Measurements from ENCODE around the gene WNT3. TPM values are rescaled to one million over a fixed set of nuclear protein-coding genes. Genes with fewer than 3 reads are reported as not detected.

WNT3 gene
- total RNA-seq, 1 experiment from 2014 or later: 5.5 TPM

- ChIA-PET RAD21 (ENCODE audit: low non-redundant PET in 1 of 2, low total read pairs in 2 of 2, uncharacterized antibody in 2 of 2, unreplicated experiment in 2 of 2) (no interaction called here), CTCF (no interaction called here), POLR2A (interaction anchor here (0.7 kb wide), 1 partner anchor 8 kb away, joined by 3 read pairs; no protein-coding TSS in a partner anchor)
- intact Hi-C loops (cut with micrococcal nuclease): no loop called here
- H3K27me3 ChIP-seq (ENCODE audit: insufficient read depth, low read length): no peaks in the 10 kb centered on the region
- no peaks in the 10 kb centered on the region for H3K36me3 ChIP-seq (ENCODE audit: control insufficient read depth in 1 of 2, insufficient read depth in 2 of 2, low read length in 2 of 2)
- no peak for ATAC-seq
- no TSS peak for BruUV-seq (replicated peaks)
- no peak for DNase-seq (ENCODE audit: low read depth, low spot score)
- H3K9ac ChIP-seq (ENCODE audit: low read length): no peak overlapping the region
- H3K9me2 ChIP-seq (ENCODE audit: insufficient read depth): no peaks in the 10 kb centered on the region
- H3K9me3 ChIP-seq (ENCODE audit: control insufficient read depth in 1 of 2, insufficient read depth in 1 of 2, low read depth in 1 of 2, low read length in 2 of 2): no peaks in the 10 kb centered on the region
- H3K4me3 ChIP-seq (replicated peaks in 1 of 2; ENCODE audit: low read depth in 1 of 2, low read length in 2 of 2): no peak overlapping the region
- no peaks in the 10 kb centered on the region for H3K79me2 ChIP-seq (ENCODE audit: insufficient read depth, low read length)
- no peak overlapping the region for H3K4me2 ChIP-seq (ENCODE audit: low read length)
- no peak overlapping the region for H3K27ac ChIP-seq (ENCODE audit: low read depth, low read length)
- no peaks in the 10 kb centered on the region for H4K20me1 ChIP-seq (ENCODE audit: insufficient read depth)
- H2AFZ ChIP-seq (ENCODE audit: low read depth, low read length, poor library complexity, severe bottlenecking): no peak overlapping the region
- no peaks in the 10 kb centered on the region for H3K4me1 ChIP-seq (ENCODE audit: control insufficient read depth in 1 of 2, insufficient read depth in 2 of 2, low read length in 2 of 2)
- TF ChIP-seq EGR1 (IDR thresholded peaks at IDR 0.05; ENCODE audit: low read depth) (no peak), YY1 (IDR thresholded peaks at IDR 0.05; ENCODE audit: extremely low read depth, insufficient replicate concordance, low read depth, low read length) (no peak), FOSL1 (IDR thresholded peaks at IDR 0.05; ENCODE audit: low read depth) (no peak)
- TF ChIP-seq, protein P1, sequence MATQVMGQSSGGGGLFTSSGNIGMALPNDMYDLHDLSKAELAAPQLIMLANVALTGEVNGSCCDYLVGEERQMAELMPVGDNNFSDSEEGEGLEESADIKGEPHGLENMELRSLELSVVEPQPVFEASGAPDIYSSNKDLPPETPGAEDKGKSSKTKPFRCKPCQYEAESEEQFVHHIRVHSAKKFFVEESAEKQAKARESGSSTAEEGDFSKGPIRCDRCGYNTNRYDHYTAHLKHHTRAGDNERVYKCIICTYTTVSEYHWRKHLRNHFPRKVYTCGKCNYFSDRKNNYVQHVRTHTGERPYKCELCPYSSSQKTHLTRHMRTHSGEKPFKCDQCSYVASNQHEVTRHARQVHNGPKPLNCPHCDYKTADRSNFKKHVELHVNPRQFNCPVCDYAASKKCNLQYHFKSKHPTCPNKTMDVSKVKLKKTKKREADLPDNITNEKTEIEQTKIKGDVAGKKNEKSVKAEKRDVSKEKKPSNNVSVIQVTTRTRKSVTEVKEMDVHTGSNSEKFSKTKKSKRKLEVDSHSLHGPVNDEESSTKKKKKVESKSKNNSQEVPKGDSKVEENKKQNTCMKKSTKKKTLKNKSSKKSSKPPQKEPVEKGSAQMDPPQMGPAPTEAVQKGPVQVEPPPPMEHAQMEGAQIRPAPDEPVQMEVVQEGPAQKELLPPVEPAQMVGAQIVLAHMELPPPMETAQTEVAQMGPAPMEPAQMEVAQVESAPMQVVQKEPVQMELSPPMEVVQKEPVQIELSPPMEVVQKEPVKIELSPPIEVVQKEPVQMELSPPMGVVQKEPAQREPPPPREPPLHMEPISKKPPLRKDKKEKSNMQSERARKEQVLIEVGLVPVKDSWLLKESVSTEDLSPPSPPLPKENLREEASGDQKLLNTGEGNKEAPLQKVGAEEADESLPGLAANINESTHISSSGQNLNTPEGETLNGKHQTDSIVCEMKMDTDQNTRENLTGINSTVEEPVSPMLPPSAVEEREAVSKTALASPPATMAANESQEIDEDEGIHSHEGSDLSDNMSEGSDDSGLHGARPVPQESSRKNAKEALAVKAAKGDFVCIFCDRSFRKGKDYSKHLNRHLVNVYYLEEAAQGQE (IDR thresholded peaks at IDR 0.05; ENCODE audit: low read depth): no peak
These were observed 14.9 kb downstream of the WNT3 start for GRCh38 chr17:46803544-46803943.

DNA sequence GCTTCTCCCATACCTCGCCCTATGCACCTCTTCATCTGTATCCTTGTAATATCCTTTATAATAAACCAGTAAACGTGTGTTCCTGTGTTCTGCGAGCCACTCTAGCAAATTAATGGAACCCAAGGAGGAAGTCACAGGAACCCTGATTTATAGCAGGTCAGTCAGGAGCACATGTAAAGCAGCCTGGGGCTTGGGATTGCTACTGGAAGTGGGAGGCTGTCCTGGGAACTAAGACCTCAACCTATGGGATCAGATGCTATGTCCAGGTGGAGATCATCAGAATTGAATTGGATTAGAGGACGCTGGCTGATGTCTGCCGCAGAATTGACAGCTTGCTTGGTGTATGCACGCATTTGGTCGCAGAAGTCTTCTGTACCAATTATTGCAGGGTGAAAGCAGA, 15.7 kb downstream of the WNT3 start:
- DNase-seq (ENCODE audit: low read depth, low spot score) (no peak), ATAC-seq (no peak)
- Histone ChIP-seq H3K36me3 (ENCODE audit: control insufficient read depth in 1 of 2, insufficient read depth in 2 of 2, low read length in 2 of 2) (no peaks in the 10 kb centered on the region), H3K4me2 (ENCODE audit: low read length) (no peak overlapping the region), H3K27ac (ENCODE audit: low read depth, low read length) (no peak overlapping the region), H3K9ac (ENCODE audit: low read length) (no peak overlapping the region), H3K4me3 (replicated peaks in 1 of 2; ENCODE audit: low read depth in 1 of 2, low read length in 2 of 2) (no peak overlapping the region), H2AFZ (ENCODE audit: low read depth, low read length, poor library complexity, severe bottlenecking) (no peak overlapping the region), H3K4me1 (ENCODE audit: control insufficient read depth in 1 of 2, insufficient read depth in 2 of 2, low read length in 2 of 2) (no peaks in the 10 kb centered on the region), H3K79me2 (ENCODE audit: insufficient read depth, low read length) (no peaks in the 10 kb centered on the region), H3K9me2 (ENCODE audit: insufficient read depth) (no peaks in the 10 kb centered on the region), H4K20me1 (ENCODE audit: insufficient read depth) (no peaks in the 10 kb centered on the region), H3K27me3 (ENCODE audit: insufficient read depth, low read length) (no peaks in the 10 kb centered on the region), H3K9me3 (ENCODE audit: control insufficient read depth in 1 of 2, insufficient read depth in 1 of 2, low read depth in 1 of 2, low read length in 2 of 2) (no peaks in the 10 kb centered on the region)
- BruUV-seq (replicated peaks): no TSS peak
- POLR2A ChIA-PET: interaction anchor here (0.7 kb wide), 1 partner anchor 9 kb away, joined by 3 read pairs; no protein-coding TSS in a partner anchor
- intact Hi-C loops (cut with micrococcal nuclease): no loop called here
- CTCF ChIA-PET: no interaction called here
- RAD21 ChIA-PET (ENCODE audit: low non-redundant PET in 1 of 2, low total read pairs in 2 of 2, uncharacterized antibody in 2 of 2, unreplicated experiment in 2 of 2): no interaction called here
- TF ChIP-seq CTCF (IDR thresholded peaks at IDR 0.05 in 2 of 3, conservative IDR thresholded peaks at IDR 0.05 in 1 of 3; ENCODE audit: borderline replicate concordance in 1 of 3, insufficient read depth in 1 of 3, low read depth in 2 of 3, low read length in 2 of 3): no peak
- TF ChIP-seq ZBTB33 (IDR thresholded peaks at IDR 0.05; ENCODE audit: extremely low read depth, insufficient replicate concordance, low read length): no peak
- no peak for TF ChIP-seq SIN3A (IDR thresholded peaks at IDR 0.05; ENCODE audit: low read depth)

Data from HCT116 (cell line).